CD4-positive, alpha-beta T cell treated with Interleukin-4 for 4 hours (primary cell): Measurements from ENCODE around the gene SLC6A12.

Source experiments
- DNase-seq: peaks from one replicate; pipeline ENCODE4 v3.0.0-alpha.2; 2020

SLC6A12 gene

DNA sequence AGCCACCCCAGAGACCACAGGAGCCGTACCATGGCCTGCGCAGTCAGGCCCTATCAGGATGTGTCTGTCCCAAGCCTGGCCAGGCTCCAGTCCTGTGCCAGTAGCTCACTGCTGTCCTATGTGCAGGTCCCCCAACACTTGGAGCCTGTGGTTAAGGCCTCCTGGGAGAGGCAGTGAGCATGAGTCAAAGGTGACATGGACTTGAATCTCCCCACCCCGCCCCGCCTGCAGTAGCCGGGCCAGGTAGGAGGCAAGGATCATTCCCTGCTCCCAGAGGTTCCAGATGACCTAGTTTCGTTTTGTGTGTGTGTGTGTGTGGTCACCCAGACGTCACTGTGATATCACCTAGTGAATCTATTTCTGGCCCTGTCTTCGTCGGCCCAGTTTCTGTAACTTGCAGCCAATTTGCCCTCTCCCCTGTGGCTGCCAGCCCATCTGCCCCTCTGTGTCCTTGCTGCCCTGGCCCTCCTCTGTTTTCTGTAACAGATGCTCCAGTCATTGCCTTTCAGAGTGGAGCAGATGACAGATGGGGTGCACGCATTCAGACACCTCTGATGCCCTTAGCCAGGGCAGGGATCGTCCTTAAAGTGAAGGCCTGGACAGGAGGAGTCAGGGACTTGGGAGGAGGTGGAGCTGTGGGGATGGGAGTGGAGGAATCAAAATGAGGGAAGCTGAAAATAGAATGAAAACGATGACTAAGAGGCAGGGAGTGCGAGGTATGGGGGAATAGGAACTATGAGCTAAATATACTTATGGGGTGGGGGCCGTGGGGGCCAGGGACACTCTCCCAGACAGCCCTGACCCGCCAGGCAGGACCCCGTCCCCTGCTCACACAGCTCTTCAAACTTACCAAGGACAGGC, 37.4 kb downstream of the SLC6A12 start:
- no peak for DNase-seq

DNA sequence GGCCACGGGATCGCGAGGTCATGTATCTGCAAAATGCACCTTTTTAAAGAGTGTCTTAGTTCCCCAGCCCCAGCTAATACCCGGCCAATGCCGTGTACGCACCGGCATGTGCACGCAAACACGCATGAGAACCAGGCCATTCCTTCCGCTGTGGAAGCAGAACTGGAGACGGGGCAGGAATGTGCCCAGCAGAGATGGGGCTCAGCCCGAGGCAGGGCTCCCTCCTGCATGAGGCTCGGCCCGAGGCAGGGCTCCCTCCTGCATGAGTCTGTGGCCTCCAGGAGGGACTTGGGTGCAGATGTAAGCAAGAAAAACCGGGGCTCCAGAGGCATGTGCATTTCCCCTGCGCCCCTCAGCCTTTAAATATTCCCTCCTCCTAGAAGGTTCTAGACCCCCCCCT, 38.2 kb downstream of the SLC6A12 start:
- no peak for DNase-seq

- DNase-seq: no peak
These were observed 38.7 kb downstream of the SLC6A12 start for GRCh38 chr12:175250-175649.

GRCh38 chr12:174596-174995, 39.4 kb downstream of the SLC6A12 start:
- no peak for DNase-seq

GRCh38 chr12:174124-174523, 39.8 kb downstream of the SLC6A12 start:
- DNase-seq: no peak

DNA sequence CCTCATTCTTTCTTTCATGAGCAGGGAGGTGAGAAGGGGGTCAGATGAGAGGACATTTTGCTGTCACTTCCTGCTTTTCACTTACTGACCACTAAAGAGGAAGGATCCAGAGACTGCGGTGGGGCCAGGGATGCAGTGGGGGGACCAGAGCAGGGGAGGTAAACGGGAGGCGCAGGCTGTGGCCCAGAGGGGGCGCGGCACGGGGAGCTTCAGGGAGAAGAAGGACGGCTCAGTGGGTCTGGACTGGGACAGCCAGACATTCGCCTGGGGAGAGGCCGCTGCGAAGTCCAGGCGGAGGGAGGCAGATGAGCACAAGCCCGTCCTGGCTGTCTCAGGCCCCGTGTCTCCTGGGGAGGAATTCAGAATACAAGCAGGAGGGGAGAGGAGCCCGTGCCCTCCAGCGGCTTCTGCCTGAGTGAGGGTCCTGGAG, 41.2 kb downstream of the SLC6A12 start:
- no peak for DNase-seq

DNA sequence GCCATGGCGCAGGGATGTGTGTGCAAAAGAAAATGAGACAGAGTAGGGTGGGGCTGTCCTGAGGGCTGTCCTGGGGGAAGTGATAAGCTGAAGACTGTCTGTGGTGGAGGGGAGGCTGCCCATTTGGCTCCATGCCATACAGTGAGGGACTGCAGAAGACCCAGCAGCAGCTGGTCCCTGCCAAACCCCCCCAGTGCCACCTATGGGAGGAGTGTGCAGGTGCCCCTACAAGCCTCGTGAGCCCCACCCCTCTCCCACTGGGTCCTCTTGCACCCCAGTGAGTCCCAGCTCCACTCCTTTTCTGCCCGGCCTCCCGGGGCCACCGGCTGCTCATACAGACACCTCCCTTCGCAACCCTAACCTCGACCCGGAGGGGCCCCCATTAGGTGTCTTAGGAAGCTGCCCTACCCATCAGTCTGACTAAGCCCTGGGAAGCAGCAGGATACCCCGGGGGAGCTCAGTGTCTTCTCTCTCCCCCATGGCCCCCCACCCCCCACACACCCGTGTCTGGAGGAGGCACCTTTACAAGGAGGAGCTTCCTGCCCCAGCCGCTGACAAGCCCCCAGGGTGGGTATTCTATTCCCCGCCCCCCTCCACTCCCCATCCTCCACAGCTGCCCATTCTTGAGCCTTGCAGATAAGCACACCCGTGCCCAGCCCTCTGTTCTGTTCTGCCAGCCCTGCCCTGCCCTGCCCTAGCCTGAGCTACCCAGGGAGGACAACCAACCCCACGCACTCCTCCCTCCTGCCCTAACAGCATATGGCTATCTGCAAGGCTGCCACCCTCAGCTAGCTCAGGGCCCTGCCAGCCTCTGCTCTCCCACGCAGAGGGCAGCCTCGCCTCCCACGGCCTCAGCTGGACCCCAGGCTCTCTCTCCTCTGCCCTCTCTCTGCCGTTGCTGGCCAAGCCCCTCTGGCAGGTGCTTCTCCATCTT, 41.9 kb downstream of the SLC6A12 start:
- DNase-seq: no peak

GRCh38 chr12:171276-171675, 42.7 kb downstream of the SLC6A12 start:
- no peak for DNase-seq

- DNase-seq: no peak
These were observed 43.4 kb downstream of the SLC6A12 start for GRCh38 chr12:170371-171225.

DNA sequence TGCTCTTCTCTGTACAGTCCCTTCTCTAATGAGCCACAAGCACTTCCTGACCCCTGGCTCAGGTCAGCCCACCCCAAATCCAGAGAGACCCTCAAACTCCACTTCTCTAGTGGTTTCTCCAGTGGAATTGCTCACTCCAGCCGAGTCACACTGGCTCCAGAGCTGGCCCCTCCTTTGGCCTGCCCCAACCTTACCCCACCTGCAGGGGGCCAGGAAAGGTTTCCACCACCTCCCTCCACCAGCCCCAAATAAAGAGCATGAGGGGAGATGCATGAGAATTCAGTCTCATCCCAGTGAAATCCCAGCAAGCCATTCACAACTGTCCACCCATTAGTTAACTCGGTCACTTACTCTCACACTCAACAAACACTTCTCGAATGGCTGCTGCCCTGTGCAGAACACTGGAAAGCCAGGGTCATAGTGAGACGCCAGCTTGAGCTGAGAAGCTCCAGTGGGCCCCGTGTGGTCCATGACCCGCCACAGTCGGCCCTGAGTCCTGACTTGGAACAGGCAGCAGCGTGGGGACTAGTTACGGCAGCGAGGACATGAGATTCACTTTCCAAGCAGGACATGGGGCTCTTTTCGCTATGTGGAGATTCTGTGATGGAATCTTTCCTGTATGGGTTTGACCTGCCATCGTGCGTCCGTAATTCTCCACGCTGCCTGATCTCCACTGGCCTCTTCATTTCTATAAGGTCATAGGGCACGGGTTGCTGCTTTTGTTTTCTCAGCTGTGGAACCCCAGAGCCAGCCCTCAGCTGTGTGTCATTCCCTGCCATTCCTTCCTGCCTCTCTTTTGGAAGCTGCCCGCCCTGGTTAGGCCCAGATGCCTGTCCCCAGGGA, 44.2 kb downstream of the SLC6A12 start:
- DNase-seq: no peak

DNA sequence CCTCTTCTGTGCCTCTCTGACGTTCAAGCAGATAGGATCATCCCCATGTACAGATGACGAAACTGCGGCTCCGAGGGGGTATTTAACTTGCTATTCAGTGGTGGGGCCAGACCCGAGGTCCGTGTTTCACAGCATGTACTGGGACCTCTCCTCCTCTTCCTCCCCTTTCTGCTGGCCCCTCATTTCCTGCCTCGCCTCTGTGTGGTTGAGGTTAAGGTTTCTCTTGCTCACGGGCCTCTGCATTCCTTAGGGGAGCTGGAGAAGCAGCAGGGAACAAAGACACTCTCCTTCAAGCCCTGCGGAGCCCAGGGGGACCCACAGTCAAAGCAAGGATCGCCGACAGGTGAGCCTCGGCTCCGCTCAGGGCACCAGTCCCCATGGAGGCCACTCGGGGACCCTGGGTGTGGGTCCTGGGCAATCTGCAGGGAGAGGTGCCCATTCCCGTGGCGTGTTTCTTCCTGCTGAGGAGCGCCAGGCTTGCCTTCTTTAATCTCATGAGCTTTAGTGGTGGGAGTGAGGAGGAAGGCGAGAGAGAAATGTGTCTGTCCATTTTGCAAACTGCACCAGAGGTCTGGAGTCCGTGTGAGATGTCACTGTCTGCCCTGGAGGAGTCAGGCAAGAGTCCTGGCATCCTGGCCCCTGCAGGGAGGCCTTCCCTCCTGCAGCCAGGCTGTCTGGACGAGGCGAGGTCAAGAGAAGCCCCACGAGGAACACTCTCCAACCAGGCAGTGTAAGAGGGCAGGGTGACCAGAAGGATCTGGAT, 45.0 kb downstream of the SLC6A12 start:
- DNase-seq: no peak

GRCh38 chr12:167959-168600, 45.9 kb downstream of the SLC6A12 start:
- no peak for DNase-seq

GRCh38 chr12:166425-167075, 47.4 kb downstream of the SLC6A12 start:
- DNase-seq: no peak

DNA sequence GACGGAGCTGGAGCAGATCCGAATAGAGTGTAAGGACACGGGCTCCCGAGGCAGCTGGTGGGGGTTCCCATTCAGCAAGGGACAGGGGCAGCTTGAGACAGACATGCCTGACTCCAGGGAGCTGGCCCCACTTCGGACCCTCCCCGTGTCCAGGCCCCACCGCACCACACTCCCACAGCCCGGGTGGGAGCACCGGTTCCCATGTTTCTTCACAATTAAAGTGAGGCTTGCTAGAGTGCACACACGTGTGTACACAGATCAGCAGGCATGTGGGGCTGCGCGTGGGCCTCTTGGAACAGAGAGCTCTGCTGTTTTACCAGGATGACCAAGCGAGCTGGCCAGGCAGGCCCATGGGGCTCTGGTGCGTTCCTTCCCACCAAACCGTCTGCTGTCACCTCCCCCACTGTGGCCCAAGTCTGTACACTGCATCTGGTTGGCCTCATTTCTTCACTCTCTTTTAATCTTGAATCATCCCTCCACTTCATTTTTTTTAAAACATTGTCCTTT, 48.0 kb downstream of the SLC6A12 start:
- no peak for DNase-seq

- no peak for DNase-seq
These were observed 49.8 kb downstream of the SLC6A12 start for GRCh38 chr12:164207-164606.

DNA sequence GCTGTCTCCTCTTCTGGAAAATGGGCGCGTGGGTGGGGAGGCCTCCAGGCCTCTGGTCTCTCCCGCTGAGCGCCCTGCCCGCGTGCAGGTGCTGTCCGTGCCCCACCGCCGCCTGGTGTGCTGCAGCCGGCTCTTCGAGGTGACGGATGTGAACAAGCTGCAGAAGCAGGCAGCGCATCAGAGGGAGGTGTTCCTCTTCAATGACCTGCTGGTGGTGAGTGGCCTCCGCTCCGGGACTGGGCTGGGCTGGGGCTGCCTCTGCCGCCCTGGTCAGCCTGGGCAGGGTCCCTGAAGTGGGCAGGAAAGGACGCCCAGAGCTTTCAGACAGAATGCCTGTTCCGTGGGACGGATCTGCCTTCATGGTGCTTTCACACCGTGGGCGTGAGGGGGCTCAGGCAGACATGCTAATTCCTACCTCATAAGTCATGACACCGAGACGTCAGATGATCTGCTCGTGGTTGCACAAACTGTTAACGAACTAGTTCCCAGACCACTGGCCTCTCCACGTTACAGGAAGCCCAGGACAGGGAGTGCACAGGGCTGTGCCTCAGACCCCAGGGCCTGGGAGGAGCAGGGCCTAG, 50.5 kb downstream of the SLC6A12 start:
- DNase-seq: no peak

DNA sequence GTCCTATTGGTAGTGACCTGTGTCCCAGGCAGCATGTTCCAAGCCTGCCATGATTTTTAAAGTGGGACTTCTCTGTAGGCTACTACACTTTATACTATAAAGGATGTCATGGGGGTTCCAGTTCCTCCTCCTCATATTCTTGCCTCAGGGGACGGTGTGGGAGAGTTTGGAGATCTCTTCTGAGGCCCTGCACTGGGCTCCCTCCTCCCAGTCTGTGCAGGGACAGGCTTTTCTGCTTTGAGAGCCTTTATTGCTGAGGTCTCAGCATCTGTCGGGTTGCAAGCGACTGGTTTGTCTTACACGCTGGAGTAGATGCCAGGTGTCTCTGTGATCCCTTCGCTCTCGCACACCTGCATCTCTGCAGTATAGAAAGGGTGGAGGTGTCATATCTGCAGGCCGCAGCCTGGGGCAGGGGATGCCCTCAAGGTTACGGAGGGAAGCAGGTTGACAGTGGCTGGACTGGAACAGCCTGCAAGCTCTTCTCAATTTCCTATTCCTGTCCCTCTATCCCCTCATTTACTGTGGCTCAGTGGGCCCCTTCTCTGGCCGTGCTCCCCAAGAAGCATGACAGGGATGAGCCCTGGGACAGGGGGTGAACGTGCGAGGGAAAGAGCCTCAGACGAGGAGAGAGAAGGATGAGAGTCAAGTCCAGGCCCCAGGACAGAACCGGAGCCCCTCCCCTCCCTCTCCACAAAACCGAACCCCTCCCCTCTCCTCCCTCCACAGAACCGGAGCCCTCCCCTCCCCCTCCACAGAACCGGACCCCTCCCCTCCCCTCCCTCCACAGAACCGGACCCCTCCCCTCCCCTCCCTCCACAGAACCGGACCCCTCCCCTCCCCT, 51.3 kb downstream of the SLC6A12 start:
- no peak for DNase-seq

GRCh38 chr12:161823-162222, 52.1 kb downstream of the SLC6A12 start:
- no peak for DNase-seq
